Activated naive CD4-positive, alpha-beta T cell treated with anti-CD3 and anti-CD28 coated beads, Interleukin-2, amount 50 U/mL, for 24 hours (primary cell): ENCODE measurements around the gene CREBZF.
"Not testable (repeated sequence)": the region's sequence is repeated elsewhere in the genome, so short reads cannot be mapped to it uniquely, and the experiment has no call there.

ENCODE experiments used
- H3K27ac Mint-ChIP-seq: one replicate; pipeline ENCODE4 v1.8.0; 2021; ENCODE audit warnings: mild to moderate bottlenecking, mixed read lengths
- H3K27me3 Mint-ChIP-seq: one replicate; pipeline ENCODE4 v1.8.0; 2021; ENCODE audit warnings: mixed read lengths
- H3K36me3 Mint-ChIP-seq: one replicate; pipeline ENCODE4 v1.8.0; 2021; ENCODE audit warnings: mixed read lengths
- H3K4me1 Mint-ChIP-seq: one replicate; pipeline ENCODE4 v1.8.0; 2021; ENCODE audit warnings: mixed read lengths
- H3K4me3 Mint-ChIP-seq: one replicate; pipeline ENCODE4 v1.8.0; 2021; ENCODE audit warnings: mild to moderate bottlenecking, mixed read lengths
- H3K9me3 Mint-ChIP-seq: one replicate; pipeline ENCODE4 v1.8.0; 2021; ENCODE audit warnings: mixed read lengths

CREBZF gene

GRCh38 chr11:85654343-85654742 is 10.6 kb downstream of the CREBZF start:
- not testable (repeated sequence) for H3K4me3 Mint-ChIP-seq, H3K36me3 Mint-ChIP-seq, H3K27me3 Mint-ChIP-seq, H3K27ac Mint-ChIP-seq, H3K9me3 Mint-ChIP-seq
- peaks cover 58% of the 10 kb centered on the region for H3K4me1 Mint-ChIP-seq

GRCh38 chr11:85652786-85653447 is 12.0 kb downstream of the CREBZF start:
- Mint-ChIP-seq H3K36me3 (peaks cover 8% of the 10 kb centered on the region), H3K27me3 (no peaks in the 10 kb centered on the region), H3K4me3 (no peak overlapping the region), H3K4me1 (peaks cover 55% of the 10 kb centered on the region), H3K9me3 (no peaks in the 10 kb centered on the region), H3K27ac (peak overlapping the region; percentile 30)

DNA sequence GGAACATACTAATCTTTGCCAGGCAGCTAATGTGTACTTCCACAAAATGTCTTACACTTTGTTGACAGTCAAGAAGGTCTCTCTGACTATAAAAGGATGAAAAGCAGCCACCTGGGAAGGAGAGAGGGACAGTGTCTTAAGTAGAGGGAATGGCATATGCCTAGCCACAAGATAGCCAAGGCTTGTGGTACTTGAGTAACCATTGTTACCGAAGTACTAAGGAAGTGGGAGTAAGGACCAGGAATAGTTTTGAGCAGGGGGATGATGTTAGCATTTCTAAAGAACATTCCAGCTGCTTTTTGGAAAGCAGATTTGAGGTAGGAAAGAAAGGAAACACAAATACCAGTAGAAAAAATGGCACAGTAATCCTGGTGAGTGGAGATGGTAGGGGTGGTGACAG is 13.8 kb downstream of the CREBZF start:
- peaks cover 55% of the 10 kb centered on the region for H3K4me1 Mint-ChIP-seq
- no peaks in the 10 kb centered on the region for H3K27me3 Mint-ChIP-seq
- H3K4me3 Mint-ChIP-seq, result no peak overlapping the region
- no peak overlapping the region for H3K27ac Mint-ChIP-seq
- peaks cover 4% of the 10 kb centered on the region for H3K36me3 Mint-ChIP-seq
- H3K9me3 Mint-ChIP-seq, result no peaks in the 10 kb centered on the region

- peaks cover 5% of the 10 kb centered on the region for H3K27me3 Mint-ChIP-seq
- H3K36me3 Mint-ChIP-seq, result peaks cover 4% of the 10 kb centered on the region
- H3K4me3 Mint-ChIP-seq, result peak within 1 kb of the TSS; percentile 94
- H3K27ac Mint-ChIP-seq, result peak within 1 kb of the TSS; percentile 94
- no peaks in the 10 kb centered on the region for H3K9me3 Mint-ChIP-seq
- H3K4me1 Mint-ChIP-seq, result peaks cover 44% of the 10 kb centered on the region
Measured at GRCh38 chr11:85647604-85648299, 17.2 kb downstream of the CREBZF start, which contains the start of gene TMEM126A. Gene TMEM126A (plus strand): TSS chr11:85647967. CDS start chr11:85650256, 2,289 bp downstream.

DNA sequence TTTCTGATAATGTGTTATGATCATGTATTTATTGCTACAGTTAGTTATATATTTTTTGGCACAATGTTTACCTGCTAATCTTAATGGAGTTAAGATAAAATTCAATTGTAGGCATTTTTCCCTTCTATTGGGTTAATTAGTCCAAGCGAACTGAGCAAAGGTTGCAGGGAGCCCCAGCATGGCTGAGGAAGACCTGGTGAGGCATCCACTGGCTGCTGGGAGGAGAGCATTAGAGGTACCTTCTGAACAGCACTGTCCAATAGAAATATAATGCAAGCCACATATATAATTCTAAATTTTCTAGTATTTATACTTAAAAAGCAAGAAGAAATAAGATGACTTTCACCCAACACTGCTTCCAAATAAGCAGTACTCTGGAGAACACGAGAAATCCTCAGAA is 17.9 kb downstream of the CREBZF start:
- H3K9me3 Mint-ChIP-seq, result no peaks in the 10 kb centered on the region
- H3K27me3 Mint-ChIP-seq, result peaks cover 10% of the 10 kb centered on the region
- peaks cover 2% of the 10 kb centered on the region for H3K36me3 Mint-ChIP-seq
- H3K27ac Mint-ChIP-seq, result peak overlapping the region; percentile 94
- H3K4me1 Mint-ChIP-seq, result peaks cover 39% of the 10 kb centered on the region
- H3K4me3 Mint-ChIP-seq, result peak overlapping the region; percentile 94

GRCh38 chr11:85643191-85643614 is 21.7 kb downstream of the CREBZF start:
- no peak overlapping the region for H3K27ac Mint-ChIP-seq
- H3K4me1 Mint-ChIP-seq, result peaks cover 14% of the 10 kb centered on the region
- no peaks in the 10 kb centered on the region for H3K36me3 Mint-ChIP-seq
- no peaks in the 10 kb centered on the region for H3K9me3 Mint-ChIP-seq
- peaks cover 10% of the 10 kb centered on the region for H3K27me3 Mint-ChIP-seq
- no peak overlapping the region for H3K4me3 Mint-ChIP-seq

DNA sequence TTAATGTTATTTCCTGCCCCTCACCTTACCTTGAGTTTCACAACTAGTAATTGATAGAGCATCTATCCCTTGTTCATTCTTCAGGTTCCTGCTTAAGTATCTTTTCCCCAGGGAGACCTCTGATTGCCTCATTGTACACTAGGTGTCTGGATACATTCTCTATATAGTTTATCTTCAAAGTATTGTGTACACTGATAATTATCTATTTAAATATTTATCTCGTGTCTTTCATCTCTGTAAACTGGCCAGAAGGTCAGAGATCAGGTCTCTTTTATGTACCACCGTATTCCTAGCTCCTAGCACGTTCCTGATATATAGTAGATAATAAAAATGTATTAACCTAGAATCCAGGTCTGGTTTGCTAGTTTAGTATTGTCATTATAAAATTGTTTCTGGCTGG is 30.2 kb downstream of the CREBZF start:
- no peak overlapping the region for H3K4me3 Mint-ChIP-seq
- peaks cover 4% of the 10 kb centered on the region for H3K36me3 Mint-ChIP-seq
- no peaks in the 10 kb centered on the region for H3K27me3 Mint-ChIP-seq
- H3K4me1 Mint-ChIP-seq, result peaks cover 11% of the 10 kb centered on the region
- H3K9me3 Mint-ChIP-seq, result no peaks in the 10 kb centered on the region
- H3K27ac Mint-ChIP-seq, result no peak overlapping the region

DNA sequence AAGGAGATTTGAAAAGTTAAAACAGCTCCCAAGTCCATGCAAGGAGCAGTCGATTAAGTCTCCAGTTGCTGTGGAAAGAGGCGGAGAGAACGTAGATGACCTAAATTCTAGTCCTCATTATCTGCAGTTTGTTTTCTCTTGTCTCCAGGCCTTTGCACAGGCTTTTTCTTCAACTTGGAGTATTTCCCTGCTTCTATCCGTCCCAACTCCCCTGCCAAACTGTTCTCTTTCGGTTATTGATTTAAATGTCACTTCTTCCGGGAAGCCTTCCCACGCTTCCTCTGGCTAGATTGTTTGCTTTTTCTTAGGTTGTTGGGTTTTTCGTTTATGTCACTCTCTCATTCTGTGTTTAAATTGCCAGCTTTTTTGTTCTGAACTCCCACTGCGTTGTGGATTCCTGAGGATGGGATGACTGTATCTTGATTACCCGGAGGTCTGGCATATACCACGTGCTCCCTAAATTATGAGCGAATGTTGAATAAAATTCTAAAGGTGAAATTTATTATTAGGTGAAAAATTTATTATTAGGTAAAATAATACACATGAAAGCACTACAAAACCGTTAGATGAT is 36.1 kb downstream of the CREBZF start:
- H3K4me1 Mint-ChIP-seq, result peaks cover 50% of the 10 kb centered on the region
- peak overlapping the region; percentile 100 for H3K27ac Mint-ChIP-seq
- H3K36me3 Mint-ChIP-seq, result no peaks in the 10 kb centered on the region
- H3K27me3 Mint-ChIP-seq, result no peaks in the 10 kb centered on the region
- H3K4me3 Mint-ChIP-seq, result peak overlapping the region; percentile 100
- H3K9me3 Mint-ChIP-seq, result no peaks in the 10 kb centered on the region

GRCh38 chr11:85627998-85628770 is 36.7 kb downstream of the CREBZF start, which contains the start of gene TMEM126B:
Gene TMEM126B (plus strand): TSS chr11:85628593. CDS start chr11:85628608, 15 bp downstream.
- Mint-ChIP-seq H3K36me3 (no peaks in the 10 kb centered on the region), H3K4me1 (peaks cover 52% of the 10 kb centered on the region), H3K9me3 (no peaks in the 10 kb centered on the region), H3K27ac (peak within 1 kb of the TSS; percentile 100), H3K4me3 (peak within 1 kb of the TSS; percentile 100), H3K27me3 (no peaks in the 10 kb centered on the region)

DNA sequence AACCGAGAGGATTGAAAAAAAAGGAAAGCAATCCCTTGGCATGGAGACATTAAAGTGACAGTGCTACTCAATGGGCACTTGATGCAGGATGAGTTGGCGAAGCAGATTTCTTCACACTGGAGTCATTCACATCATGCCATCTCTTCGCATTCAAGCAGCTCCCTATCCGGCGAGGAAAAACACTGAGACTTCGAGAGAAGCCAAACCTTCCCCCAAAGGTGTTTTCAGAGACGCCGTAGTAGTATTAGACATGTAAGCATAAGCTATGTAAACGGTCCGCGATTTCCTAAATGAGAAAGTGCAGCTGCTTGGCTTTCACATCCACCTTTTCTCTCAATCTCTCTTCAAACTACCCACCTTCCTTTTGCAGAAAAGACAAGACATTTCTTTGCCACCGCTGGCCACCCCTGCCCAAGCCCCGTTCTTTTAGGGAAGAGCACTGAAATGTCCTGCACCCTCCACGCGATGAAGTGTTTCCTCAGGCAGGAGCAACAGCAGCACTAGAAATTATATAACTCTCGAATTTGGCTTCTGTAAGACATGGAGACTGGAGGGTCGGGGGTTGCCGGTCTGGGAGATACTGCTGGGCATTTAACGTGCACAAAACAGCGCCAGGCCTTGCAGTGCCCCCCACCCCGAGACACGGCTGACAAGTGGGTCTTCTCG is 37.5 kb downstream of the CREBZF start, which contains the start of gene DLG2:
DLG2 (minus strand) TSS at position 13 of the 666 bp plus-strand sequence.
- peak within 1 kb of the TSS; percentile 100 for H3K27ac Mint-ChIP-seq
- H3K4me3 Mint-ChIP-seq, result peak within 1 kb of the TSS; percentile 100
- no peaks in the 10 kb centered on the region for H3K36me3 Mint-ChIP-seq
- no peaks in the 10 kb centered on the region for H3K9me3 Mint-ChIP-seq
- peaks cover 52% of the 10 kb centered on the region for H3K4me1 Mint-ChIP-seq
- no peaks in the 10 kb centered on the region for H3K27me3 Mint-ChIP-seq

DNA sequence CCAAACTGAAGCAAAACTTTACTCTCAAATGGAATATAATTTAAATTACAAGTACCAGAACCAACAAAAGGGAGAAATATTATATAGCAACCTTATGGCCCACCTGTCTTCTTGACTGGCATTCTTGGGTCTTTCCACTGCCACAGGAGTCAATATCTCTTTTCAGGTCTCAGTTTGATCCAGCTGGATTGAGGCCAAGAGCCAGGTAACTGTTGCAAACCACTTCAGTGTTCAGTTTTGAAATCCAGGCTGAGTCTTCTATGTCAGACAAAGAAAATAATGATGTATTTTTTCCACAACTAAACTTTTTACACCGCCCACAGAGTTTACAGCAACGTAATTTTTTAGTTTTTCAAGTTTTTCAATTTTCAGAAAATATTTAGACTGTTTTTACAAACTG is 38.4 kb downstream of the CREBZF start:
- Mint-ChIP-seq H3K9me3 (no peaks in the 10 kb centered on the region), H3K36me3 (peaks cover 3% of the 10 kb centered on the region), H3K4me1 (peaks cover 51% of the 10 kb centered on the region), H3K4me3 (peak overlapping the region; percentile 100), H3K27me3 (no peaks in the 10 kb centered on the region), H3K27ac (peak overlapping the region; percentile 100)

- Mint-ChIP-seq H3K9me3 (no peaks in the 10 kb centered on the region), H3K27ac (no peak overlapping the region), H3K4me1 (peaks cover 14% of the 10 kb centered on the region), H3K4me3 (no peak overlapping the region), H3K27me3 (no peaks in the 10 kb centered on the region), H3K36me3 (peaks cover 6% of the 10 kb centered on the region)
Measured at GRCh38 chr11:85620256-85620655, 44.7 kb downstream of the CREBZF start.

DNA sequence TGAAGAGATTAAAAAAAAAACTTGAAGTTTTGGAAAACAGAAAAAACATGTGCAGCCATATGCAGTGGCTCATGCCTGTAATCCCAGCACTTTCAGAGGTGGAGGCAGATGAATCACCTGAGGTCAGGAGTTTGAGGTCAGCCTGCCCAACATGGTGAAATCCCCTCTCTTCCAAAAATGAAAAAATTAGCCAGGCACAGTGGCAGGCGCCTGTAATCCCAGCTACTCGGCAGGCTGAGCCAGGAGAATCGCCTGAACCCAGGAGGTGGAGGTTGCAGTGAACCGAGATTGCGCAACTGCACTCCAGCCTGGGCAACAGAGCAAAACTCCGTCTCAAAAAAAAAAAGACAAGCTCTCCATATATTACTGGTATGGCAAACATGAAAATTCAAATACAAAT is 45.4 kb downstream of the CREBZF start:
- Mint-ChIP-seq H3K4me1 (peaks cover 6% of the 10 kb centered on the region), H3K9me3 (no peaks in the 10 kb centered on the region), H3K27me3 (no peaks in the 10 kb centered on the region), H3K4me3 (no peak overlapping the region), H3K27ac (no peak overlapping the region), H3K36me3 (peaks cover 6% of the 10 kb centered on the region)

DNA sequence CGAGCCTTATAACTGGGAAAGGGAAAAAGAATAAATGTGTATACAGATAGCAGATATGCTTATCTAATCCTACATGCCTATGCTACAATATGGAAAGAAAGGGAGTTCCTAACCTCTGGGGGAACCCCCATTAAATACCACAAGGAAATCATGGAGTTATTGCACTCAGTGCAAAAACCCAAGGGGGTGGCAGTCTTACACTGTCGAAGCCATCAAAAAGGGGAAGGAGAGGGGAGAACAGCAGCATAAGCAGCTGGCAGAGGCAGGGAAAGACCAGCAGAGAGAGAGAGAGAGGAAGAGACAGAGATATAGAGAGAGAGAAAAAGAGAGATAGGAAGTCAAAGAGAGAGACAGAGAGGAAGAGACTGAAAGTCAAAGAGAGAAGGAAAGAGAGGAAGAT is 53.3 kb downstream of the CREBZF start:
- H3K27ac Mint-ChIP-seq, H3K9me3 Mint-ChIP-seq, H3K27me3 Mint-ChIP-seq, H3K4me1 Mint-ChIP-seq, H3K36me3 Mint-ChIP-seq, H3K4me3 Mint-ChIP-seq: not testable (repeated sequence)
